Stimulated activated CD4-positive, alpha-beta T cell treated with anti-CD3 and anti-CD28 coated beads, Interleukin-12 subunit alpha, Interleukin-12 subunit beta, amount 100 ng/mL, for 4 hours (primary cell): ENCODE data around the gene TPRA1.
"Not testable (repeated sequence)": the region's sequence is repeated elsewhere in the genome, so short reads cannot be mapped to it uniquely, and the experiment has no call there.

Source experiments
- DNase-seq: peaks from one replicate; pipeline ENCODE4 v3.0.0-alpha.2; 2020

The TPRA1 gene

DNA sequence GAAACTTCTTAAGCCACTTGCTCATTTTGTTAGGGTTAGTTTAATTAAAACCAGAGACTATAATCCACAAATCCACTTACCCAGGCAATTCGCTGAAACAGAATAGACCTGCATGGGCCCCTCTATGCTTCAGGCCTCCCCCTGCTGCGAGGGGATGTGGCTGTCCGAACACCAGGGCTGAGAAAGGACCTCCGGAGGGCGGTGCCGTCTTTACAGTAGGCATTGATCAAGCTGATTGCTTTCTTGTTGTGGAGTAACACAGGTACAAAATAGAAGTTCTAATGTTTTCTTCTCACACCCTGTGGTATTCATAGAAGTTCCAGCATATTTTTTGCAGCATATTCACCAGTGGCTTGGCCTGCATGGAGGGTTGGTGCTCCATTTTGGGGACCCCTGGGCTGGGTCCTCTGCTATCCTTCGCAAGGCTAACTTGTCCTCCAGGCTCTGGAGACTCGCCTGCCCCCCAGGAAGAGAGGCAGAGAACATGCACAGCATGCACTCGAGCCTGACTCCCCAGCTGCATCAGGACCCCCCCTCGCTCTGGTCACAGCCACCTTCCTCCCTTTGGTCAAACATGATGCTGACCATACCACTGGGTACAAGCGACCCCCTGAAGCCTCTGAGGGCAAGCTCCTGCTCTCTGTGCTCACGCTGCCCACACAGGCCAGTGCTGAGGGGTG, 55.3 kb downstream of the TPRA1 start:
- no peak for DNase-seq

DNA sequence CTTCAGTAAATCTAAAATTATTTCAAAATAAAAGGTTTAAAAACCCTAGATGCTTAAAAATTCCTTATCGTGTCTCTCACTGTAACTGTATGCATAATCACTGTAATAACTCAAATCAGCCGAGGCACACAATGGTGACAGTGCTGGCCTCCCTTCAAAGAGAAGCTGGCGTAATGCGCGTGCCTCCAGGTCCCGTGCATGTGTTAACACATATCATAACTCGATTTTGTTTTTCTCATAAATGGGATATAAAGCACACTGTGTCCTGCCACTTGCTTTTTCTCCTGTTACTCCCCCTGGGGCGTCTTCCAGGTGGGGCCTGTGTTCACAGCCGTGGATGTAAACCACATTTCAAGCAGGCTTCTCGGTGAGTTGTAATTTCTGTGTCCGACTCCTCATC, 56.0 kb downstream of the TPRA1 start:
- no peak for DNase-seq

GRCh38 chr3:127534161-127534451, 56.4 kb downstream of the TPRA1 start:
- DNase-seq = no peak

GRCh38 chr3:127532561-127533203, 57.9 kb downstream of the TPRA1 start:
- DNase-seq = no peak

DNA sequence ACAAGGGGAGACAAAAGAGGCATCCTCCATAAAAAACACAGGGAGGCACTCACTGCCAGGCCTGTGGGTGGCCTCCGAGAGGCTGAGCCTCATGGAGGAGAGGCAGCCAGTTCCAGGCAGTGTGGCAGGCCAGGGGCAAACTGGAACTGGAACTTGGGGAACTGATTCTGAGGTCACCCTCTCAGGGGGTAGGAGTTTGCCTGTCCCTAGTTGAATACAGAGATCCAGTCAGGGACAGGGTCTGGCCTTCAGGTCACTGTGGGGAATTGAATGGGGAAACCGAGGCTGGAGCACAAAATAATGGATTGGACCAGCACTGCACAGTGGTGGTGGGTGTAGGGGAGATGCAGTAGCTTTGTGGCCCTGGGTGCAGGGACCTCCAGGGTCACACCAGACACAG, 58.7 kb downstream of the TPRA1 start:
- no peak for DNase-seq

GRCh38 chr3:127530863-127531262, 59.7 kb downstream of the TPRA1 start:
- DNase-seq = not testable (repeated sequence)

DNA sequence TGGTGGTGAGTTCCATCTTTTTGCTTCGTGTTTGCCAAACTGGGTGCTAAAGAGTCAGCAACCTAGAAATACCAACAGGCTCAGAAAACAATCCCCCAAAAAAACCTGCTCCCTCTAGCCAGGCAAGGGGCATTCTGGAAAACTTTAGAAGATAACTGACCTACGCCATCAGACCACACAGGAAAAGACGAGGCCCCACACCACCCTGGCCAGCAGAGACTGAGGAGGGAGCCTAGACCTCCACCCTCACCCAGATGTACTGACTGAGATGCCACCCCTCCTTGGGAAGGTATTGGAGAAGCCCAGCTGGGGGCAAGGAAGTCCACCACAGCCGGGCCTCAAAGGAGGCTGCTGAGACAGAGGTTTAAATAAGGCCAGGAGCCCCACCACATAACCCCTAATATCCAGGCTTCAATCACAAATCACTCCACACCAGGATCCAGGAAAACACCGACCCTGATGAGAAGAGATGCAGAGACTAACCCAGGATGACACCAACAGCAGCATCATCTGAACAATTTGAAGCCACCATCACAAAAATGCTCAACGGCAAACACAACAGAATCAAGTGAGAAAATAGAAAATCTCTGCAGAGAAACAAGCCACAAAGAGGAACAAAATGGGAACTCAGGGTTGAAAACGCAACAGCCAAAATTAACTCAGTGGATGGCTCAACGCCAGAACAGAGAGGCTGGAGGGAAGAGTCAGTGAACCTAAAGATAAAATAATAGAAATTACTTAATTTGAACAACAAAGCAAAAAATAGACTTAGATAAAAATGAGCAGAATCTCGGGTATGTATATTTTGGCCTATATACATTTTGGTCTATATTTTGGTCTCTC, 61.0 kb downstream of the TPRA1 start:
- no peak for DNase-seq

DNA sequence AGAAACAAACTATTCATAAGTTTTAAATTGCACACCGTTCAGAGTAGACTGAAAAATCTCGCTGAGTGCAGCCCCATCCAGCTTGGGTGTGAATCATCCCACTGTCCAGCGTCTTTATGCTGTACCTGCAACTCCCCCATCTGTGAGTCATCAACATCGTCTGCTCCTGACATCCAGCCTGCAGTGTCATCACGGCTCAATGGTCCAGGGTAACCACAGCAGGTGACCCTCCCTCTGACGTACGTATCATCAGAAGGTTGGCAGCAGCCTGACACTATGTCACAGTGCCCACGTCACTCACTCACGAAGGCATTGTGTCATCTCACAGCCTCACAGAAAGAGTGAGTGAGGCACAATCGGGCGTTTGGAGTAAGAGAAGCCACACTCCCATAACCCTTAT, 65.2 kb downstream of the TPRA1 start:
- DNase-seq = no peak

DNA sequence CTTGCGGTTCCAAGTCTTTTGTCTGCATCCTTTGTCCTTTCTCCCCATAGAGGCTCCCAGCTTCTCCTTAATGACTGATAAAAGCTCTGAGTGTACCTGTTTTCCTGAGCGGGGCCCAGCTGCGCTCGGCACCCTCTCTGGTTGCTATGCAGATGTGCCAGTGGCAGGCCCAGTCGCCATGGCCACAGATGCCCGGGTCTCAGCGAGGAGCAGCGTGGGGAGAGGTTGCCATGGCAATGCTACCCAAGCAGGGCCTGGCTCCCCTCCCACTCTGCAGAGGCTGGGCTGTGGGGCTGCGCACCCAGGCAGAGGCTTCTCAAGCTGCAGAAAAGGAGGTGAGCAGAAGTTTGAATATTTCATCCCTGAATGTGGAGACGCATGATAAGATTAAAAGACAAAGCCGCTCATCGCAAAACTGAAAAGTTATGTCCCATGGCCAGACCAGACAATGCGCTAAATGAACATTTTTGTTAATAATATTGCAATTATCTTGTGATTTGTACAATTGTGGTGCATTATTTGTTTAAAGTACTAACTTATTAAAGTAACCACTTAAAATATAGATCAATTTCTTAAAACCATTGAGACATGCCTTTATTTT, 66.1 kb downstream of the TPRA1 start:
- DNase-seq = no peak
